Measurements from ENCODE around the gene BLOC1S6.

Gene BLOC1S6

GRCh38 chr15:45641999-45642932 is 55.1 kb downstream of the BLOC1S6 start:
- DNase-seq (ENCODE audit: low read depth in 1 of 2, low spot score in 1 of 2), result no peak

GRCh38 chr15:45644437-45644836 is 57.3 kb downstream of the BLOC1S6 start:
- Histone ChIP-seq H3K27ac (replicated peaks) (peak overlapping the region; percentile 42), H3K4me3 (replicated peaks; ENCODE audit: insufficient read depth, low read length) (no peak overlapping the region), H3K27me3 (ENCODE audit: insufficient read depth, poor library complexity, severe bottlenecking) (no peaks in the 10 kb centered on the region)
- TF ChIP-seq GABPA (IDR thresholded peaks at IDR 0.05; ENCODE audit: low read depth) (no peak), REST (IDR thresholded peaks at IDR 0.05; ENCODE audit: insufficient replicate concordance, low read depth) (no peak), POLR2AphosphoS5 (IDR thresholded peaks at IDR 0.05; ENCODE audit: low read depth) (no peak), SPI1 (IDR thresholded peaks at IDR 0.05; ENCODE audit: borderline replicate concordance, low read depth) (no peak), CTCF (IDR thresholded peaks at IDR 0.05; ENCODE audit: insufficient read depth, low read length) (no peak)
- no peak for DNase-seq (ENCODE audit: low read depth in 1 of 2, low spot score in 1 of 2)

More at GRCh38 chr15:45641999-45642932, 55.1 kb downstream of the BLOC1S6 start:
- no peak for TF ChIP-seq CTCF (IDR thresholded peaks at IDR 0.05; ENCODE audit: insufficient read depth, low read length)
- no peak for TF ChIP-seq GABPA (IDR thresholded peaks at IDR 0.05; ENCODE audit: low read depth)
- TF ChIP-seq POLR2AphosphoS5 (IDR thresholded peaks at IDR 0.05; ENCODE audit: low read depth), result no peak
- no peak for TF ChIP-seq SPI1 (IDR thresholded peaks at IDR 0.05; ENCODE audit: borderline replicate concordance, low read depth)
- no peak for TF ChIP-seq REST (IDR thresholded peaks at IDR 0.05; ENCODE audit: insufficient replicate concordance, low read depth)
- Histone ChIP-seq H3K4me3 (replicated peaks; ENCODE audit: insufficient read depth, low read length) (no peak overlapping the region), H3K27me3 (ENCODE audit: insufficient read depth, poor library complexity, severe bottlenecking) (no peaks in the 10 kb centered on the region), H3K27ac (replicated peaks) (peak overlapping the region; percentile 42)

GRCh38 chr15:45645026-45645980 is 58.1 kb downstream of the BLOC1S6 start:
- Histone ChIP-seq H3K27ac (replicated peaks) (peak overlapping the region; percentile 42), H3K4me3 (replicated peaks; ENCODE audit: insufficient read depth, low read length) (no peak overlapping the region), H3K27me3 (ENCODE audit: insufficient read depth, poor library complexity, severe bottlenecking) (no peaks in the 10 kb centered on the region)
- DNase-seq (ENCODE audit: low read depth in 1 of 2, low spot score in 1 of 2), result peak; percentile 67 to 73
- TF ChIP-seq SPI1 (IDR thresholded peaks at IDR 0.05; ENCODE audit: borderline replicate concordance, low read depth), result no peak
- no peak for TF ChIP-seq POLR2AphosphoS5 (IDR thresholded peaks at IDR 0.05; ENCODE audit: low read depth)
- TF ChIP-seq CTCF (IDR thresholded peaks at IDR 0.05; ENCODE audit: insufficient read depth, low read length), result no peak
- TF ChIP-seq GABPA (IDR thresholded peaks at IDR 0.05; ENCODE audit: low read depth), result no peak
- TF ChIP-seq REST (IDR thresholded peaks at IDR 0.05; ENCODE audit: insufficient replicate concordance, low read depth), result no peak

Measured in HL-60 (cell line).